ENCODE results near the gene ATXN10.

GRCh38 chr22:45684752-45685574 lies 13.3 kb downstream of the ATXN10 start:
- TF ChIP-seq TARDBP (IDR thresholded peaks at IDR 0.05), result no peak
- no peak for TF ChIP-seq SP1 (IDR thresholded peaks at IDR 0.05)
- TF ChIP-seq SUZ12 (IDR thresholded peaks at IDR 0.05), result no peak
- no peak for TF ChIP-seq ARNT (IDR thresholded peaks at IDR 0.05)
- no peak for TF ChIP-seq BHLHE40 (IDR thresholded peaks at IDR 0.05; ENCODE audit: borderline replicate concordance)
- no peak for TF ChIP-seq CTBP1 (IDR thresholded peaks at IDR 0.05; ENCODE audit: borderline replicate concordance)
- no peak for TF ChIP-seq FOXK2 (IDR thresholded peaks at IDR 0.05)
- no peak for TF ChIP-seq HDGF (IDR thresholded peaks at IDR 0.05; ENCODE audit: borderline replicate concordance)
- TF ChIP-seq ZNF384 (IDR thresholded peaks at IDR 0.05), result no peak
- TF ChIP-seq LEF1 (IDR thresholded peaks at IDR 0.05; ENCODE audit: borderline replicate concordance), result no peak
- no peak for TF ChIP-seq ELF4 (IDR thresholded peaks at IDR 0.05)
- no peak for TF ChIP-seq FOXA1 (IDR thresholded peaks at IDR 0.05)
- TF ChIP-seq NFRKB (IDR thresholded peaks at IDR 0.05), result no peak
- no peak for TF ChIP-seq FOXM1 (IDR thresholded peaks at IDR 0.05; ENCODE audit: borderline replicate concordance)
